Measurements from ENCODE around the gene KANSL1. TPM values are rescaled to one million over a fixed set of nuclear protein-coding genes. Genes with fewer than 3 reads are reported as not detected.

Gene KANSL1
- total and polyA plus RNA-seq, 10 of the 15 experiments (the other 5 are each of a cell fraction or from before 2014, with no cell fraction given), result 4.7 to 60.6 (median 28.0) TPM

- POLR2A ChIA-PET, result no interaction called here
- H3K9ac ChIP-seq (ENCODE audit: control insufficient read depth, insufficient read depth, low read length), result no peak overlapping the region
- 30% methylated on average over 14 of the region's 14 CpGs for WGBS (ENCODE audit: insufficient coverage, insufficient replicate concordance, low lambda C conversion rate, missing lambda C conversion rate)
These were observed 197.5 kb downstream of the KANSL1 start for GRCh38 chr17:45995627-45996270.

More at GRCh38 chr17:45995627-45996270, 197.5 kb downstream of the KANSL1 start:
- TF ChIP-seq SMARCA5 (IDR thresholded peaks at IDR 0.05) (no peak), MXI1 (IDR thresholded peaks at IDR 0.05; ENCODE audit: low read depth, low read length) (no peak), TCF3 (IDR thresholded peaks at IDR 0.05; ENCODE audit: borderline replicate concordance, insufficient read depth, low read depth, low read length) (no peak), CREB1 (IDR thresholded peaks at IDR 0.05; ENCODE audit: low read depth) (no peak), PAX8 (IDR thresholded peaks at IDR 0.05) (no peak), BCLAF1 (IDR thresholded peaks at IDR 0.05) (no peak), BCL11A (IDR thresholded peaks at IDR 0.05; ENCODE audit: low read depth, low read length) (no peak), E2F8 (IDR thresholded peaks at IDR 0.05; ENCODE audit: low read depth, partially characterized antibody) (no peak)
- no peak overlapping the region for H3K4me2 ChIP-seq (ENCODE audit: control insufficient read depth, insufficient read depth)
- intact Hi-C loops (cut with micrococcal nuclease; ENCODE audit: unreplicated experiment) (no loop called here), in situ Hi-C loops (cut with MboI) (no loop called here)
- FAIRE-seq (no peak), ATAC-seq (no peak), DNase-seq (ENCODE audit: low read depth, low spot score) (no peak)
- H3K4me1 ChIP-seq (ENCODE audit: control insufficient read depth, insufficient read depth, low read length), result no peaks in the 10 kb centered on the region
- RAD21 ChIA-PET (ENCODE audit: unreplicated experiment), result no interaction called here
- H3K79me2 ChIP-seq (ENCODE audit: control insufficient read depth, insufficient read depth, low read length), result no peaks in the 10 kb centered on the region
- CTCF ChIA-PET, result no interaction called here
- H3K4me3 ChIP-seq, result no peak overlapping the region
- H2AFZ ChIP-seq (ENCODE audit: control insufficient read depth, low read depth, low read length), result no peak overlapping the region
- H3K9me3 ChIP-seq (replicated peaks; ENCODE audit: control insufficient read depth, insufficient read depth, low read length), result no peaks in the 10 kb centered on the region
- H3K27me3 ChIP-seq (replicated peaks in 1 of 2; ENCODE audit: control insufficient read depth in 2 of 2, insufficient read depth in 2 of 2, low read length in 1 of 2), result no peaks in the 10 kb centered on the region
- no peaks in the 10 kb centered on the region for H4K20me1 ChIP-seq (ENCODE audit: control insufficient read depth, insufficient read depth)
- SMC1A ChIA-PET (ENCODE audit: uncharacterized antibody, unreplicated experiment), result no interaction called here
- BruUV-seq (replicated peaks), result no TSS peak
- H3K27ac ChIP-seq (ENCODE audit: control insufficient read depth, insufficient read depth), result no peak overlapping the region
- no peaks in the 10 kb centered on the region for H3K36me3 ChIP-seq (ENCODE audit: control insufficient read depth in 2 of 2, insufficient read depth in 2 of 2, low read length in 1 of 2)
